GM21619 (cell line): ENCODE measurements around the gene MTUS2.

Experiments
- ATAC-seq: cut with Tn5 transposase; IDR thresholded peaks from one replicate; pipeline ENCODE4 v1.9.1; 2021; ENCODE audit not compliant: unreplicated experiment

MTUS2 gene

DNA sequence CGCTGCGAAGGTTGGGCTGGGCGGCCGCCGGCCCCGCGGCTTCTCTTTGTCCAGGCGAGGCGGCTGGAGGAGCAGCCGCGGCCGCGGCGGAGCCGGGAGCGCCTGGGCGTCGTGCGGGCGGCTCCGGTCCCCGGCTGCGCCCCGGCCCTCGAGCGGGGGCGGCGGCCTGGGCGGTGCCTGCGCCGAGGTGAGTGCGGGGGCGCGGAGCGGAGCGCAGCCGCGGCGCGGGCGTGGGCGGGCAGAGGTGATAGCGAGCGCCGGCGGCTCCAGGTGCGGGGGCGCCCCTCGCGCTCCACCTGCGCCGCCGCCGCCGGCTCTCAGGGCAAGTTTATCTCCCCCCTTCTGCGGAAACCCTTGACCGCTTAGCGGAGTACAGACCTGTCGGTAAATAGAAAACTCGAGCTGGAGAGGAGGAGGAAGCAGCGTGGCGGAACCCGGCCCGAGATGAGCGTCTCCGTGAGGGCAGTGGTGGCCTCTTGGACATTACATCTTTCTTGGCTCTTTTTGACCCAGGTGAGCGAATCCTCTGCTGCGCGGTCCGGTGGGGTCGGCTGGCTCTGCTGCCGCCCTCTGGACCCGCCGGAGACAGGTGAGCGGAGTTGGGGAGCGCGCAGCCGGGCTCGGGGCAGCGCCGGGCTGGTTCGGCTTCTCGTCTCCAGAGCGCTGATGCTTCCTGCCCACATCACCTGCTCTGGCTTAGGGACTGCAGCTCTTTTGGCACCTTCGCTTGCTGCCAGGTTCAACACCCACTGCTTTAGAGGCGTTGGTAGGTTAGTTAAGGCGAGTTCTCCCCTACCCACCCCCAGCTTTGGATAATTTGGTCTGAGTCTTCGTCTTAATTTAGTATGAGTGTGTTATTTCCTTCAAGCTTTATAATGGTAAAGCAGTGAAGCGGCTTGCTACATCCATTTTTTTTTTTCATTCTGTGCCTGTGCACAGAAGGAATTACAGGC is at the start of gene MTUS2:
TSS of gene MTUS2 (plus strand) at position 241 of the 953 bp plus-strand sequence.
- no peak for ATAC-seq

DNA sequence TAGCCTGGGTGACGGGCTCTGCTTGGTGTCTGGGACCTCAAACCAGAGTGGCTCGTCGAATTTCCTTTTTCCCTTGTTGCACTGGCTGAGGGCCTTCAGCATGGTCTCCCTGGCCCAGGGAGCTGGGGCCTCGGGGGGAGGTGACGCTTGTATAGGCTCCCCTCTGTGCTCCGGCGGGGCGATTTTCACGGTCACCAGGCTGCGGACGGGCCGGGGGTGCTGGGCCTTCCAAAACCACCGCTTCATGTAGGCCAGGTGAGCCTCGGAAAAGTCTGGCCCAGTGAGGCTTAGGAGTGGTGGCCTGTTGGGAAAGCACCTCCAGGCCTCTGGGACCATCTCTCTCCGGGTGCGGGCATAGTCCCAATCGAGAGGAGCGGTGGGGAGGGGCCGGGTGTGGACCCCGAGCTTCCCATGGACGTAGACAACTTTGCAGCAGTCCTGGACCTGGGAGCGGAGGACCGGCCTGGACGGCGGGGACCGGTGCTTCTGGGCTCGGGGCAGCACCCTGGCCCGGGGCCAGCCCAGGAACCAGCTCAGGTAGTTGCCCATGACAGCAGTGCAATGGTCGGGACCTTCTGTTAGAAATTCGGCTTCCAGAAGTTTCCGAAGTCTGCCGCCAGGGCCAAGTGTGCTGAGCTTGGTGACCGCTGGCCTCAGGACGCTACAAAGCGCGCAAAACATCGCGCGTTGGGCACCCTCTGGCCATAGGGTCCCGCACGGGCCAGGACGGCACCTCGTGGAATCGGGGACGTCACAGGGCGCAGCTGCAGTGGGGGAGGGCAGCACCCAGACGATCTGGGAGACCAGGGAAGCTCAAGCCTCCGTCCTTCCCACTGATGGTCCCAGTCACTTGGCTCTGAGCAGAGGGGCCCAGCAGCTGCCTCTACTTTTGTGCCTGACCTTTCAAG is 41.6 kb upstream of the MTUS2 start:
- no peak for ATAC-seq

DNA sequence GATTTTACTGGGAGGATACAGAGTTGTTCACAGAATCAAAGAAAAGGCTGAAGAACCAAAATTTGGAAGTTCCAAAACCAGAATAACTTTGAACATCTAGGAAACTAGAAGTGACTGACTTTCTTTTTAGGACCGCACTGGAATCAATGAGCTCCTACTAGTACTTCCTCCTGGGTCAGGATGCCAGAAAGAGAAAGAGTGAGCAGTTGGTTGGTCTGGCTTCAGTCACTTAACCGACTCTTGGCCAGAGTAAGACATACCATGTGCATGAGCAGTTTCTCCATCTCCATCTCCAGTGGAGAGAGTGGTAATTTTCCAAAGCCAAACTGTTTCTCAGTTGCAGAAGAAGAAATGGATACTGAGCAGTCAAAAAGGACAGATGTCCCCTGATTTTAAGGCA is 27.1 kb upstream of the MTUS2 start:
- no peak for ATAC-seq

DNA sequence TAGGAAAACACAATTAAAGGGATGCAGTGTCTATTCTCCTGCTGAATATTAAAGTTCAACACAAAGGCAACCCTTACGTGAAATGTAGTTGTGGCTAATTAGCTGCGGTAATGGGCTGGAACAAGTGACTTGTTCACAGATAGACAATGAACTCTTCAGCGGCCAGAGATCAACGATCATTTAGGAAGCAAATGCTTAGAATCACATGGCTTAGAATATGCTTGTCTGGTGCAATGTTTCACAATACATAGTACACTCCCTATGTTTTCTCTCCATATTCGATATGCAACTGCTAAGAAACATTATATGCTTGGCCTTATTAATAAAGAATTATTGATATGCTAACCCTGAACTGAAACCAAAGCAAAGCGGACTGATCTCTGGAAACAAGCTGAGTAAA is 25.7 kb upstream of the MTUS2 start:
- ATAC-seq, result no peak

DNA sequence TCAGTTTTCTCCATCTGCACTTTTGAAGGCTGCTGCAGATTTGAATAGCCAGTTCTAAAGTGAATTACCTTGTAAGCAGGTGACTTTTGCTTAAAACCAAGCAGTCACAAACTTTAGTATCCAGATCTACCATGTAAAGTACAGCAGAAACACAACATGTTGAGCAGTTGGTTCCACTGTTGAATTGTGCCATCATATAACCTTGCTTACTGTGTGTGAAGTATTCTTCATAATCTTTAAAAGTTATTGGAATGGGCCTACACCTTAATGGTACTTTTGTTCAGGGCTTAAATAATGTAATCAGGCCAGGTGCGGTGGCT is 23.2 kb upstream of the MTUS2 start:
- ATAC-seq, result no peak

DNA sequence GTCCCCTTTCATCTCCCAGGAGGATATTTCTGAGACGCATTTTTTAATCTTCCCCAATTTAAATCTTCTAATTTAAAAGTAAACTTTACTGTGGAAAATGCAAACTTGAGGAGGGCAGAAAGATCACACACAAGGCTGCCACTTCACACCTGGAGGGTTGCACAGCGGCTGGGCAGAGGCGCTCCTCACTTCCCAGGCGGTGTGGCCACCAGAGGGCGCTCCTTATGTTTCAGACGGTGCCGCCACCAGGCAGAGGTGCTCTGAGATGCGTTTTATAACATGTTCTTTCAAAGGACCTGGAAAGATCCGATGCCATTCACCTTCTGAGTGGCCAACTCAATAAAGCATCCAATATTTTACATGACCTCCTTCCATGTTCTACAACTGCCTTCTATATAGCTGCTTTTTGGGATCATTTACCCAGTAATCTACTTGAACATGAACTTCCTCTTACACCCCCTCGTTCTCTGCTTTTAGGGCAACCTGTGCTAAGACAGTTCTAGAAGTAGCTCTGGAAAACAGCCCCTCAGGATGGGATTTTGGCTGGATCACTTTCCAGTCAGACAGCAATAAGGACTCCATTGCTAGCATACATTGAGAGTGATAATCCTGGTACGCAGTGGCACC is 14.8 kb upstream of the MTUS2 start:
- no peak for ATAC-seq

DNA sequence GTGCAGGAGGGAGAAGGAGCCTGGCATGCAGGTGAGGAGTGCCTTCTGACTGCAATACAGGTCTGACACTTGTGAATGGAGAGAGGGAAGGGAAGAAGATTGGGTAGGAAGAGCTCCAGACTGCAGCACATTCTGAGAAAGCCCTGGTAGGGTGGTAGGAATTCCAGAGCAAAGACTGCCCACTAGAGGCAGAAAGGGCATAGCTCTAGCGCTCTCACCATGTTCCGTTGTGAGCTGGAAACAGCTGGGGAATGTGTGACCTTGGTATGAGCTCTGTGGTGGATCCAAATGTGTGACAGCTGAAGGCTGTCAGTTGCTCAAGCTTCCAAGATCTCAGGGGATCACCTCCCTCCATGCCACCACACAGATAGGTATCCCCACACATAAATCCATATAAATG is 2.9 kb upstream of the MTUS2 start:
- ATAC-seq, result no peak

DNA sequence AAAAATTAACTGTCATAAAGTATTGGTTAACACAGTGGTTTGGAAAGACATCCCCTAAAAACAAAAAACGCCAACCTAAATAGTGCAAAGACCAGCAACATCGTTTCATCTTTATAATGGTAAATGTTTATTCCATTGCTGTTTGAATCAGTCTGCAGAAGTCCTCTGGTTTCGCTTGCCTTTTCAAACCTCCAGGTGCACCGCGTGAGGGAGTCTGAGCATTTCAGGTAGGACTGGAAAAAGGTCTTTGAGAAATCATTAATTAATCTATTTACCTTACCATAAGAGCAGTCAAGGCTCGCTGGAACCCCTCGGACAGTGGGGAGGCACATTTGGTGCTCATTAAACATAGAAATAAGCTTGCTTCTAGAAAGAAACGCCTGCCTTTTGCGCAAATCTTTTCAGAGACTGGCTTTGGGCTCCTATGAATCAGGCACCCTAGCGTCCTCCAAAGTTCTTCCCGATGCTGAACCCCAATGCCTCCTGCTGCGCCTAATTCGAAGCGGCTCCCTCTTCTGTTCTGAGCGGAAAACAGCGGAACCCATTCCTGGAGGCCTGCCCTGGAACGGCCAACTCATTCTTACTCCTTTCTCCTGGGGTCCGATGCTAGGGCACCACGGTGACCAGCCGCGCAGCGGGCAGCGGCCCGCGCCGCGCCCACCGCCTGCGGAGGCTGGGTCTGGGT is 951 bp upstream of the MTUS2 start:
- ATAC-seq, result no peak

DNA sequence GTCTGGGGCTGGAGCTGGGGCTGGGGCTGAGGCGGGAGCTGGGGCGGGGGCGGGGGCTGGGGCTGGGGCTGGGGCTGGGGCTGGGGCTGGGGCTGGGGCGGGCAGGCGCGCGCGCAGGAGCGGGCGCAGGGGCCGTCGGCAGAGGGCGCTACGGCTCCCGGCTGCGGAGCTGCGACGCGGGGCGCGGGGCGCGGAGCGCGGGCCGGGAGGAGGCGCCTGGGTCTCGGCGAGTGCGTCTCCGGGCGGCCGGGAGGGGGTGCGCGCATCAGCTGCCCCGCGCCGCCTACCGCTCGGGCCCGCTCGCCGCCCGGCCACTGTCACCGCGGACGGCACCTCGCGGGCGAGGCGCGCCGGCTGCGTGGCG is 422 bp upstream of the MTUS2 start:
- ATAC-seq, result no peak

DNA sequence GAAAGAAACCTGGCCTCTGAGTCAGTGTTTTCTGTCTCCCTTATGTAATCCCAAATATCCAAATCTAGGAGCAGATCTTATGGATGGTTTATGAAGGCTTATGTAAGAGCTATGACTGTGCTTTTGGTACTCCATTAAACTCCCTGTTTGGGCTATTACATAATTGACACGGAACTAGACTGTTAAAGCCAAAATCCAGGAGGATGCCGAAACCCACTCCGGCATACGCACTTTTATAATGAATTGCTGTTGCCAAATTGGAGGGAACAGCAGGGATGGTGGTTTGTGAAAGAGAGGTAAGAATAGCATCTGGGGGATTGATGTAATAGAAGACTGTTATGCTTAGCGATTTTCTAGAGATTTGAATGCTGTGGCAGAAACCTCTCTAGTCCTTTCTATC is 2.0 kb downstream of the MTUS2 start:
- ATAC-seq, result no peak

DNA sequence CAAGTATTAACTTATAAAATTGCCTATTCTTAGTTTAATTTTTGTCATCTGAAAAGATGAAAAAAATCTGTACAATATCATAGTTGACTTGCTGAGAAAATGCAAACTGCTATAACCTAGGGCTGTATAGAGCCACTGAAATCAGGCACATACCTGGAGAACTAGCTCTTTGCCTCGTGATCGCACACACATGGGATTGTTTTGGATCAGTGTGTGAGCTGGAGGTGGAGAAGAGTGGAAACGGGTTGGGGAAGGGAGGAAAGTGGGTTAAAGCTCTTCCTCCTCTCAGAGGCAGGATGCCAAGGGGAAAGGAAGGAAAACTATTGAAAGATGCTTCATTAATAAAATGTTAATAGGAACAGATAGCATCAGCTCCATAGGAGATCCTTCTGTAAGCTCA is 2.7 kb downstream of the MTUS2 start:
- ATAC-seq, result no peak

DNA sequence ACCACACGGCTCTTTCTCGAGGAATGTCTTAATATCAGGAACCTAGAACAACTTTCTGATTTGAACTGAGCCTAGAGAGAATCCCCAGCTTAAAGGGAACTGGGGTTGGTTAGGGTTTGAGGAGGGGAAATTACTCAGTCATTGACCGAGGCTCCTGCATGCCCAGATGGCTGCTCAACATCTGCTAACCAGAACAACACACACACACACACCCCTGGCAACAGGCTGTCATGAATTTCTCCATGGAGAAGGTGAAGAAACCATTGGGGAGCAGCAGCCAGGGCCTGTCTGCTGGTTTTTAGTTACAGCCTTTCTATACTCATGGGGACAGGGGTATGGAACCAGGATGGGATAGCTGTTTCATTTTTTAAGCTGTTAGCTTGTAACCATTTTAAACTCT is 5.2 kb downstream of the MTUS2 start:
- ATAC-seq, result no peak

DNA sequence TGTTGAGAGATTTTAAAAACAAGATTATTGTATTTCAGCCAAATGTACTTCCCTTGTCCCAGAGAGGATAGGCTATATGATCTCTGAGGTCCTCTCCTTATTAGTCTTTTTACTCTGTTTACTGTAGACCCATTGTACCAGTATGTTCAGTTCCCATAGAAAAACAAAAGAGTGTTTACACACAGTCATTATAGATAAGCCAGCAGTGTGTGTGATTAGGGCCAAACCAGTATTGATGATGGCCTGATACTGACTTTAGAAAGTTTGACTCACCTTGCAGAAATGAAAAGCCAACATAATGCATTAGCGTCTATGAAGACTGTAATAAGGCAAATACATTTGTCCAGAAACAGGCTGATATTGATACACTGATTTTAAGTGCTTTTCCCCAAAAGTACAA is 6.2 kb downstream of the MTUS2 start:
- ATAC-seq, result no peak

DNA sequence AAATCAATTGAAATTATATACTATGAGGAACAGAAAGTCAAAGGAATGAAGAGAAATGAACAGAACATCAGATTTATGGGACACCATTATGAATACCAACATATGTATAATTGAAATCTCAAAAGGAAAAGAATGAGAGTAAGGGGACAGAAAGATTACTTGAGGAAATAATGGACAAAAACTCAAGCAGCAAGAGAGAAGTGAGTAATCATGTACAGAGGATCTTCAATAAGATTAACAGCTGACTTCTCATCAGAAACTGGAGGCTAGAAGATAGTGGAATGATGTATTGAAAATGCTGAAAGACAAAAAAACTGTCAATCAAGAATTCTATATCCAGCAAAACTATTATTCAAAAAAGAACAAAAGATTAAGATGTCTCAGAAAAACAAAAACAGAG is 10.4 kb downstream of the MTUS2 start:
- ATAC-seq, result no peak

DNA sequence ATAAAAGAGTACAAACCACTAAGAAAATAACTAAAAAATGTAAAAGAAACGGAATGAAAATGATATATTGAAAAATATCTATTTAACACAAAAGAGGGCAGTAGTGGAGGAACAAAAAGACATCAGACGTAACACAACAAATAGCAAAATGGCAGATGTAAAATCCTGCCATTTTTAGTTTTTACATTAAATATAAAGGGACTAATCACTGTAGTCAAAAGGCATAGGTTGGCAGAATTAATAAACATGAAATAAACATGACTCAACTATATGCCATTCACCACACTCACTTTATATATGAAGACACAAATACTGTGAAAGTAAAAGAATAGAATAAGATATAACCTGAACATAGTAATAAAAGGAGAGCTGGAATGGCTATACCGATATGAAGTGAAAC is 11.0 kb downstream of the MTUS2 start:
- ATAC-seq, result no peak

DNA sequence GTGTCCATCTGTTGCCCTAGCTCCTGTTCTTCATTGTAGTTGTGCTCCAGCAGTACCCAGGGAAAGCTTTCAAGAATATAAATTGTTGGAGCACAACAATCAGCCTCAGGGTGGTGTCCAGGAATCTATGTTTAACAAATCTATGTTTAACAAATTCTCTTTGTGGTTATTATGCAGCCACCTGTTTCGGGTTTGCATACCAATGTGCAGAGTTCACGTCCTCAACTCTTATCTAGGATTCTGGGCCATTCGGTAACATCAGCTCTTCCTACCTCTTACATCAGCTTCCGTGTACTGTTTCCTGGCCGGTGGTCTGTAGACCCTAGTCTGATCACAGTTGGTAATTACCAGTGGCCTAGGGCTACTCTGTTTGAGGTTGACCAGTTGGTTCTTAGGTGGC is 17.0 kb downstream of the MTUS2 start:
- ATAC-seq, result no peak

DNA sequence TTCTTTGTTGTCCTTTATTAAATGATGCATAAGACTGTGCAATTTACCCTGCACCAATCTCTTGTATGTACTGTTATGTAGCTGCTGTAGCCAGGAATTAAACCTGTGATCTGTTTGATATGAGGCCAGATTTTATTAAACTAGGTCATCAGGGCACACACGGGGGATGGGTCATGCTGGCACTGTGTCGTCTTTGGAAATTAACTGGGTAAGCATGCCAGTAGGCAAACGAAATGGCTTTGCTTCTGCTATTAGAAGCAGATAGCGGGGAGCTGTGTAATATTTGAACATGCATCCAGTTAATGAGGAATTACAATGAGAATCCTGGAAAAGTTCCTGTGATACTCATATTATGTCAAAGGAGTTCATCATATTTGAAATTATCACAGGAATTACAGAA is 23.5 kb downstream of the MTUS2 start:
- ATAC-seq, result no peak

DNA sequence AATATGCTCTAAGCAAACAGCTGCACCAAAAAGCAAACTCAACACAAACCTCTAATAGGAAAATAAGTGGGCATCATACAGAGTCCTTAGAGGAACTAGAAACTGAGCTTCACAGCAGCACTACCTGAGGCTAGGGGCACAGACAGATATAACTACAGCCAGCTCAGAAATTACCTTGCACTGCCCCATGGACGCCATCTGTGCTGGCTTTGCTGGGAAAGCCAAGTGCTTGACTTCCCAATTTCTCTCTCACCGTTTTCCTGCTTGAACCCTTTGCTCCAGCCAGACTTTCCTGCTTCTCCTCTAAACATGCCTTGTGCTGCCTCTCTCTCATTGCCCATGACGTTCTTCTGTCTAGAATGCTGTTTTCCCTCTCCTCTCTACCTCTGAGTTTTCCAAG is 29.3 kb downstream of the MTUS2 start:
- ATAC-seq, result no peak

DNA sequence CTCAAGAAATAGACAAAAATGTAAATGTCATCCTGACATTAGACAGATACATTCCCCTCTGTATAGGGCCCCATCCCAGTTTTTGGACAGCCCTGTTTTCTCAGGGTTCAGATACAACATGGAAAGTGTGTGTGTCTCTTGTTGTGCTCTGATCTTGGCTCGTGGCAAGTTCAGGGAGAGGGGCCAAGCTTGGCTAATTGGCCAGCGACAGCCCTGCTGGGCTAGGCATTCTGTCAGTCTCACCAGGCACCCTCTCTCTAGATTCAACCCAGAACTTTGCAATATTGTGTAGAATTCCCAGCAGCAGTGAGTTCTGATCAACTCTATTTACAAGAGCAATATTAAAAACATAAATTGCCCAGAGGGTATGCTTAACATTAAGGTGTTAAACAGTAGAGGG is 30.1 kb downstream of the MTUS2 start:
- ATAC-seq, result no peak

DNA sequence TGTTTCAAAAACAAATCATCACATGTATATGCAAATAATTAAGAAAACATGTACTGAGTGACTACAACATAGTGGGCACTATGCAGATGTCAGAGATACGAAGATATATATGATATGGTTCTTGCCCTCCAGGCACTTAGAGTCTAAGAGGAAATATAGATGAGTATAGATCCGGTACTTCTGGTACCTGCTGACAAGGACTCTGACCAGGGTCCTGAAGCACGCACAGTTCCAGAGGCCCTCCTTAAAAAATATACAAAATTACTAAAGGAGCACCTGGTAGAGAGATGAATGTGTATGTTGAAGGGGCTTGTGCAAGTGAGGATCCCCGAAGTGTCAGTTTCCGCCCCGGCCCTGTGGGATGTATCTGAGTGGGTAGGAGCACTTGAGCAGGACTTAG is 31.3 kb downstream of the MTUS2 start:
- no peak for ATAC-seq

DNA sequence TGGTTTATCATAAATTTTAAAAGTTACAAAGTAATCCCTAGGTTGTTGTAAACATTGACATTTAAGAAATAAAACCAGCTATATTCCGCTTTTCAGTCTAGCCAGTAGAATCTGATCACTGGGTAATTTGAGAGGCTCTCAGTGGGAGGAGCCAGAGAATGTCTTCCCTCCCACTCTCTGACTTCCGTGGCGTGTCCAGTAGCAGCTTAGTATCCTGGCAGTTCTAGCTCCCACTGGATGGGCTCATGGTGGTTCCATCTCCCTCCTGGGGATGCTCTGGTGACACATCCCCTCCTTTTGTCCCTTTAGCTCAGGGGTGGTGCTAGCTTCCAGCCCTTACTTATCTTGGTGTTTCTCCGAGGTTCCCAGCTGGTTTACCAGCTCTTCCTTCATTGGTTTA is 34.5 kb downstream of the MTUS2 start:
- ATAC-seq, result no peak
